Endothelial cell of umbilical vein (primary cell): ENCODE measurements around the gene LIMA1. TPM values are rescaled to one million over a fixed set of nuclear protein-coding genes. Genes with fewer than 3 reads are reported as not detected.

Source experiments
- BruUV-seq: library from RNA; stranded (reverse); fragments of 400-500 nt; replicated peaks from 2 replicates; lab custom pipeline; 2021; lab: Mats Ljungman, UMichigan
- CTCF ChIA-PET: fragments of 300-600, 350-600 bp; sonication (Branson Sonifier 250); formaldehyde crosslinking; loops from one replicate; lab custom pipeline; 2021; ENCODE audit warnings: antibody characterized with exemption, inconsistent platforms; lab: Charles Lee
- POLR2A ChIA-PET: fragments of 300-600, 350-600 bp; sonication (Branson Sonifier 250); formaldehyde crosslinking; loops from one replicate; lab custom pipeline; 2021; ENCODE audit warnings: antibody characterized with exemption, inconsistent platforms; lab: Charles Lee
- DNase-seq: peaks from one replicate; pipeline ENCODE4 v3.0.0-alpha.2; 2011; ENCODE audit warnings: low read depth, low spot score
- FAIRE-seq: peaks from 2 replicates; lab custom pipeline; 2011; peaks lifted over from hg19 to GRCh38; lab: Jason Lieb, UNC
- H2AFZ ChIP-seq: 2 replicates; pipeline ENCODE4 v1.6.0; 2012; ENCODE audit warnings: low read depth, low read length, control low read depth, inconsistent platforms
- H3K27ac ChIP-seq: 2 replicates; pipeline ENCODE4 v1.5.1; 2011; ENCODE audit warnings: low read depth, mild to moderate bottlenecking, control low read depth, low read length, moderate library complexity; ENCODE audit not compliant: insufficient read depth
- H3K27me3 ChIP-seq, 2 experiments: 2 replicates each; pipeline versions ENCODE4 v1.6.0 to v1.6.1; 2011; ENCODE audit warnings: low read length in 2 of 2, mixed read lengths in 1 of 2; ENCODE audit not compliant: control insufficient read depth in 2 of 2, insufficient read depth in 2 of 2
- H3K36me3 ChIP-seq, 2 experiments: 2 replicates in 1 of 2; 3 replicates in 1 of 2; pipeline ENCODE4 v1.5.1; 2011; ENCODE audit warnings: low read length in 2 of 2, mild to moderate bottlenecking in 1 of 2, moderate library complexity in 1 of 2; ENCODE audit not compliant: control insufficient read depth in 2 of 2, insufficient read depth in 2 of 2; ENCODE audit errors: extremely low read depth in 1 of 2
- H3K4me1 ChIP-seq: 3 replicates; pipeline ENCODE4 v1.5.1; 2011; ENCODE audit warnings: mild to moderate bottlenecking, low read length; ENCODE audit not compliant: control insufficient read depth, insufficient read depth; ENCODE audit errors: extremely low read depth
- H3K4me2 ChIP-seq: 2 replicates; pipeline ENCODE4 v1.6.1; 2011; ENCODE audit warnings: low read length, control low read depth, mixed read lengths; ENCODE audit not compliant: insufficient read depth
- H3K4me3 ChIP-seq, 3 experiments: fragments of 200-600 bp in 1 of 3; sonication (generic), shearing (Covaris generic) in 1 of 3; replicated peaks in 1 of 3; 2 replicates each; pipeline ENCODE4 v1.5.1; 2011 to 2016; ENCODE audit warnings: control low read depth in 3 of 3, low read length in 3 of 3, mild to moderate bottlenecking in 2 of 3, inconsistent platforms in 1 of 3, low read depth in 1 of 3, moderate library complexity in 1 of 3; ENCODE audit not compliant: insufficient read depth in 1 of 3
- H3K79me2 ChIP-seq: 2 replicates; pipeline ENCODE4 v1.6.0; 2012; ENCODE audit warnings: low read length, inconsistent platforms; ENCODE audit not compliant: control insufficient read depth, insufficient read depth
- H3K9ac ChIP-seq: replicated peaks from 2 replicates; pipeline ENCODE3; 2011; ENCODE audit warnings: low read length, control low read depth; ENCODE audit not compliant: insufficient read depth; ENCODE audit errors: extremely low read depth
- H3K9me1 ChIP-seq: replicated peaks from 3 replicates; pipeline ENCODE4 v1.6.0; 2011; ENCODE audit warnings: mild to moderate bottlenecking, low read length; ENCODE audit not compliant: control insufficient read depth, insufficient read depth; ENCODE audit errors: extremely low read depth
- H3K9me3 ChIP-seq: replicated peaks from 2 replicates; pipeline ENCODE4 v1.5.1; 2012; ENCODE audit warnings: low read length, inconsistent platforms; ENCODE audit not compliant: control insufficient read depth, insufficient read depth
- H4K20me1 ChIP-seq: replicated peaks from 2 replicates; pipeline ENCODE3; 2011; ENCODE audit warnings: mild to moderate bottlenecking, low read length; ENCODE audit not compliant: control insufficient read depth, insufficient read depth; ENCODE audit errors: extremely low read depth
- EZH2 ChIP-seq: IDR thresholded peaks from 2 replicates; pipeline ENCODE4 v1.6.1; 2012; ENCODE audit warnings: borderline replicate concordance, low read depth, mild to moderate bottlenecking, moderate library complexity, low read length, inconsistent platforms; ENCODE audit not compliant: severe bottlenecking
- FOS ChIP-seq: IDR thresholded peaks from 2 replicates; pipeline ENCODE4 v1.6.1; 2011; ENCODE audit warnings: mild to moderate bottlenecking, low read length, moderate library complexity, borderline replicate concordance; ENCODE audit not compliant: insufficient read depth
- GATA2 ChIP-seq: IDR thresholded peaks from 2 replicates; pipeline ENCODE4 v1.7.0; 2011; ENCODE audit warnings: low read depth, mild to moderate bottlenecking, moderate library complexity, mixed read lengths, low read length; ENCODE audit not compliant: insufficient read length, insufficient read depth
- JUN ChIP-seq: IDR thresholded peaks from 2 replicates; pipeline ENCODE4 v1.6.1; 2011; ENCODE audit warnings: borderline replicate concordance, low read depth; ENCODE audit not compliant: insufficient read length, insufficient read depth
- MYC ChIP-seq: IDR thresholded peaks from one replicate; pipeline ENCODE4 v1.6.1; 2011; ENCODE audit warnings: mild to moderate bottlenecking, low read depth, low read length
- POLR2A ChIP-seq: IDR thresholded peaks from 2 replicates; pipeline ENCODE4 v1.6.1; 2012; ENCODE audit warnings: low read depth, mild to moderate bottlenecking, control low read depth, low read length
- POLR2AphosphoS5 ChIP-seq: IDR thresholded peaks from 2 replicates; pipeline ENCODE4 v1.6.1; 2012; ENCODE audit warnings: low read depth, mild to moderate bottlenecking, control low read depth, low read length, moderate library complexity; ENCODE audit not compliant: insufficient read depth
- dilution Hi-C: fragments of 300-500 bp; cut with MboI; formaldehyde crosslinking; loops from one replicate; pipeline ENCODE4 v1.15.0; 2019; ENCODE audit warnings: low sequenced_read_pairs; ENCODE audit not compliant: extremely low pct_ligation_motif_present
- intact Hi-C: fragments of 100-400 bp; cut with micrococcal nuclease; formaldehyde crosslinking; loops from one replicate; pipeline ENCODE4 v1.10.0; 2022
- polyA plus RNA-seq, 4 experiments: library from polyadenylated mRNA; depleted of rRNA in 3 of 4; stranded (reverse) in 3 of 4; unstranded in 1 of 4; fragments of >200 nt; gene quantifications; 2 replicates each; pipeline versions ENCODE4 v1.2.1 to v1.2.3, GENCODE V29; 2011 to 2012; ENCODE audit warnings: missing spikeins in 1 of 4
- total RNA-seq: library from RNA; stranded (reverse); gene quantifications from 2 replicates; pipeline ENCODE4 v1.2.3, GENCODE V29; 2021
- TF ChIP-seq, protein P1 (sequence below), 2 donors: IDR thresholded peaks; 1 replicate in 1 of 2; 2 replicates in 1 of 2; pipeline ENCODE4 v1.5.1; 2011; ENCODE audit warnings: low read length in 2 of 2, mild to moderate bottlenecking in 2 of 2, moderate library complexity in 2 of 2, control low read depth in 1 of 2, inconsistent platforms in 1 of 2, low read depth in 1 of 2; ENCODE audit not compliant: insufficient read depth in 1 of 2; ENCODE audit errors: extremely low read depth in 1 of 2
- TF ChIP-seq, protein P2 (sequence below): IDR thresholded peaks from 2 replicates; pipeline ENCODE4 v1.6.1; 2011; ENCODE audit not compliant: insufficient read depth, insufficient read length

LIMA1 gene
- total and polyA plus RNA-seq, 2 donors (not counting 3 experiments of a cell fraction or from before 2014, with no cell fraction given): 35.0 to 87.3 TPM

DNA sequence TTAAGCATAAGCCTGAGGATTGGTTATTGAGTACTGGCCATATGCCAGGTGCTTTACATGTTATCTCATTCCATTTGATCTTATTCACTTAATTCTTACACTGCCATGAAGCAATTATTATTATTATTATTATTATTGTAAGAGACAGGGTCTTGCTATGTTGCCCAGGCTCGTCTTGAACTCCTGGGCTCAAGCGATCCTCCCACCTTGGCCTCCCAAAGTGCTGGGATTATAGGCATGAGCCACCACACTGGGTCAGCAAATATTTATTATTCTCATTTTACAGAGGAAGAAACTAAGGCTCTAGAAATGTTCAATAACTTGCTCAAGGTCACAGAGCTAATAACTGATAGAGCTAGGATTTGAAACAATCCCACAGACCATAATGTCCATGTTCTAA lies 14.8 kb downstream of the LIMA1 start:
- TF ChIP-seq EZH2 (no peak), POLR2AphosphoS5 (no peak), GATA2 (no peak), POLR2A (no peak), FOS (no peak), MYC (no peak), JUN (no peak)
- TF ChIP-seq, protein P1, sequence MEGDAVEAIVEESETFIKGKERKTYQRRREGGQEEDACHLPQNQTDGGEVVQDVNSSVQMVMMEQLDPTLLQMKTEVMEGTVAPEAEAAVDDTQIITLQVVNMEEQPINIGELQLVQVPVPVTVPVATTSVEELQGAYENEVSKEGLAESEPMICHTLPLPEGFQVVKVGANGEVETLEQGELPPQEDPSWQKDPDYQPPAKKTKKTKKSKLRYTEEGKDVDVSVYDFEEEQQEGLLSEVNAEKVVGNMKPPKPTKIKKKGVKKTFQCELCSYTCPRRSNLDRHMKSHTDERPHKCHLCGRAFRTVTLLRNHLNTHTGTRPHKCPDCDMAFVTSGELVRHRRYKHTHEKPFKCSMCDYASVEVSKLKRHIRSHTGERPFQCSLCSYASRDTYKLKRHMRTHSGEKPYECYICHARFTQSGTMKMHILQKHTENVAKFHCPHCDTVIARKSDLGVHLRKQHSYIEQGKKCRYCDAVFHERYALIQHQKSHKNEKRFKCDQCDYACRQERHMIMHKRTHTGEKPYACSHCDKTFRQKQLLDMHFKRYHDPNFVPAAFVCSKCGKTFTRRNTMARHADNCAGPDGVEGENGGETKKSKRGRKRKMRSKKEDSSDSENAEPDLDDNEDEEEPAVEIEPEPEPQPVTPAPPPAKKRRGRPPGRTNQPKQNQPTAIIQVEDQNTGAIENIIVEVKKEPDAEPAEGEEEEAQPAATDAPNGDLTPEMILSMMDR (IDR thresholded peaks at IDR 0.05; ENCODE audit: extremely low read depth in 1 of 2, insufficient read depth in 1 of 2, low read depth in 1 of 2, low read length in 2 of 2): no peak
- TF ChIP-seq, protein P2, sequence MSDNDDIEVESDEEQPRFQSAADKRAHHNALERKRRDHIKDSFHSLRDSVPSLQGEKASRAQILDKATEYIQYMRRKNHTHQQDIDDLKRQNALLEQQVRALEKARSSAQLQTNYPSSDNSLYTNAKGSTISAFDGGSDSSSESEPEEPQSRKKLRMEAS: no peak
- intact Hi-C loops (no loop called here), dilution Hi-C loops (no loop called here)
- Histone ChIP-seq H3K9me1 (no peaks in the 10 kb centered on the region), H3K27me3 (no peaks in the 10 kb centered on the region), H4K20me1 (no peaks in the 10 kb centered on the region), H3K4me1 (peaks cover 5% of the 10 kb centered on the region), H3K4me3 (no peak overlapping the region), H3K4me2 (no peak overlapping the region), H3K27ac (no peak overlapping the region), H3K79me2 (no peaks in the 10 kb centered on the region), H3K9ac (no peak overlapping the region), H3K9me3 (no peaks in the 10 kb centered on the region), H2AFZ (no peak overlapping the region), H3K36me3 (no peaks in the 10 kb centered on the region)
- BruUV-seq: no TSS peak
- DNase-seq (no peak), FAIRE-seq (no peak)
- POLR2A ChIA-PET: no interaction called here
- CTCF ChIA-PET: interaction anchor here (0.7 to 1.2 kb wide), 3 partner anchors 9 to 46 kb away, joined by 3 to 7 read pairs (median 3); no protein-coding TSS in a partner anchor
